AG09309 (cell line): Measurements from ENCODE around the gene KCNIP1.

ENCODE experiments used
- DNase-seq: peaks from one replicate; pipeline ENCODE4 v3.0.0-alpha.2; 2010; ENCODE audit warnings: low read depth
- H3K4me3 ChIP-seq: 2 replicates; pipeline ENCODE4 v1.5.1; 2011; ENCODE audit warnings: mild to moderate bottlenecking, low read depth, low read length, moderate library complexity; ENCODE audit not compliant: control insufficient read depth
- CTCF ChIP-seq: IDR thresholded peaks from 2 replicates; pipeline ENCODE4 v1.5.1; 2011; ENCODE audit warnings: mild to moderate bottlenecking, low read depth, low read length, inconsistent platforms; ENCODE audit not compliant: insufficient read depth, control insufficient read depth; ENCODE audit errors: missing control alignments

The KCNIP1 gene

GRCh38 chr5:170785416-170785815 is 281.6 kb downstream of the KCNIP1 start:
- no peak overlapping the region for H3K4me3 ChIP-seq
- no peak for DNase-seq
- TF ChIP-seq CTCF: no peak
